ENCODE data around the gene LCE3B. TPM values are rescaled to one million over a fixed set of nuclear protein-coding genes. Genes with fewer than 3 reads are reported as not detected.

Gene LCE3B
- total and polyA plus RNA-seq, 4 experiments from 2014 or later, result not detected

DNA sequence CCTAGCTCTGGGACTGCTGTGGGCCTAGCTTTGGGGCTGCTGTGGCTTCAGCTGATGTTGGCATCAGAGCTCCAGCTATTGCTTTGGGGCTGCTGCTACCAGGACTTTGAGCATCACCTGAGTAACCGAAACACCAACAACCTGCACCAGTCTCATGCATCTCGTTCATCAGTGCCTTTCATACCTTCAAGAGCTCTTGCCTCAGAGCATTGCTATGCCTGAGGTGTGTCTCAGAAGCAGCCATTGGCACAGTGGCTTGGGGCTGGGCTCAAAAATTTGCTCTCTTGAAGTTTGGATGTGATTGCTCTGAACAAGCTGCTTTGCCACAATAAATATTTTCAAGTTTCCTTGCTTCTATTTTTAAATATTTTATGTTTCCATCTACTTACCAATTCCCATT is 42.8 kb downstream of the LCE3B start:
- H3K27ac ChIP-seq (ENCODE audit: low read depth, low read length), result no peak overlapping the region
- Mint-ChIP-seq H3K27me3 (peaks cover 3 to 21% of the 10 kb centered on the region in 2 donors), H3K4me3 (no peak overlapping the region), H3K9me3 (peaks cover 0 to 2% (median 0%) of the 10 kb centered on the region in 8 donors), H3K27ac (no peak overlapping the region), H3K36me3 (no peaks in the 10 kb centered on the region), H3K4me1 (peaks cover 2 to 4% (median 3%) of the 10 kb centered on the region in 4 donors)
- intact Hi-C loops (cut with micrococcal nuclease), result no loop called here
- H3K4me3 ChIP-seq (ENCODE audit: low read length in 2 of 2), result no peak overlapping the region
- DNase-seq, result no peak
- H3K9me3 ChIP-seq (ENCODE audit: control insufficient read depth in 1 of 2, low read length in 2 of 2), result no peaks in the 10 kb centered on the region
- H3K36me3 ChIP-seq (ENCODE audit: insufficient read depth, low read length), result no peaks in the 10 kb centered on the region
- no peaks in the 10 kb centered on the region for H3K27me3 ChIP-seq (ENCODE audit: insufficient read depth, low read length)
- POLR2A ChIA-PET (ENCODE audit: partially characterized antibody), result no interaction called here
- H3K4me1 ChIP-seq (ENCODE audit: insufficient read depth, low read length), result no peaks in the 10 kb centered on the region
- CTCF ChIA-PET (ENCODE audit: partially characterized antibody), result no interaction called here

DNA sequence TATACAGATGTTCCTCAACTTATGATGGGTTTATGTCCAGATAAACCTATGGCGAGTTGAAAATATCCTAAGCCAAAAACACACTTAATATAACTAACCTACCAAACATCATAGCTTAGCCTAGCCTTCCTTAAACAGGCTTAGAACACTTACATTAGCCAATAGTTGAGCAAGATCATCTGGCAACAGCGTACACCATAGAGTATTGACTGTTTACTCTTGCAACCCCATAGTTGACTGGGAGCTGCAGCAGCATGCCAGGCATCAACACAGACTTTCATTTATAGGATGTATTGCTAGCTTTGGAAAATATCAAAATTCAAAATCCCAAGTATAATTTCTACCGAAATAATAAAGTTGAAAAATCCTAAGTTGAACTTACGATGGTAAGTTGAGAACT is 44.1 kb downstream of the LCE3B start:
- Histone ChIP-seq H3K9me3 (ENCODE audit: control insufficient read depth in 1 of 2, low read length in 2 of 2) (no peaks in the 10 kb centered on the region), H3K36me3 (ENCODE audit: insufficient read depth, low read length) (no peaks in the 10 kb centered on the region), H3K4me3 (ENCODE audit: low read length in 2 of 2) (no peak overlapping the region), H3K27ac (ENCODE audit: low read depth, low read length) (no peak overlapping the region), H3K4me1 (ENCODE audit: insufficient read depth, low read length) (no peaks in the 10 kb centered on the region), H3K27me3 (ENCODE audit: insufficient read depth, low read length) (no peaks in the 10 kb centered on the region)
- no peak overlapping the region for H3K4me3 Mint-ChIP-seq
- H3K9me3 Mint-ChIP-seq, result peaks cover 0 to 2% (median 0%) of the 10 kb centered on the region in 8 donors
- H3K27me3 Mint-ChIP-seq, result peaks cover 7 to 25% of the 10 kb centered on the region in 2 donors
- intact Hi-C loops (cut with micrococcal nuclease), result no loop called here
- H3K36me3 Mint-ChIP-seq, result no peaks in the 10 kb centered on the region
- CTCF ChIA-PET (ENCODE audit: partially characterized antibody), result no interaction called here
- POLR2A ChIA-PET (ENCODE audit: partially characterized antibody), result no interaction called here
- peaks cover 2 to 4% (median 3%) of the 10 kb centered on the region in 4 donors for H3K4me1 Mint-ChIP-seq
- DNase-seq, result no peak
- H3K27ac Mint-ChIP-seq, result no peak overlapping the region

DNA sequence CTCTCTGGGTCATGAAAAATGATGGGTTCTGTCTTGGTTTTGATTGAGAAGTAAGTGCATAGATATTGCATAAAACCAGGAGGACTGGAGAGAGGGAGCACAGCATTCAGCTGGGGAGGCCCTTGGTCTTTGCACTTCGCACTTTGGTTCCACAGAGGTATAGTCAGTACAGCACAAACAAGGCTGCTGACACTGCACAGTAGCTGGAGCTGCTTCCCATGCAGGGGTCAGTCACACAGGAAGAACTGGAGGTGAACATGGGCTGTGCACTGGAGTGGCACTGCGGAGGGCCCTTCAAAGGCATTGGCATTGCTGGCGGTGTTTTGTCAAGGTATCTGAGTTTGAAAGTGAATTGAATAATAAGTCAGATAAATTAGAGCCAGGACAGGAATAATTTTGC is 45.0 kb downstream of the LCE3B start:
- intact Hi-C loops (cut with micrococcal nuclease), result no loop called here
- Histone ChIP-seq H3K9me3 (ENCODE audit: control insufficient read depth in 1 of 2, low read length in 2 of 2) (no peaks in the 10 kb centered on the region), H3K4me1 (ENCODE audit: insufficient read depth, low read length) (no peaks in the 10 kb centered on the region), H3K27me3 (ENCODE audit: insufficient read depth, low read length) (no peaks in the 10 kb centered on the region), H3K36me3 (ENCODE audit: insufficient read depth, low read length) (no peaks in the 10 kb centered on the region), H3K4me3 (ENCODE audit: low read length in 2 of 2) (no peak overlapping the region), H3K27ac (ENCODE audit: low read depth, low read length) (no peak overlapping the region)
- Mint-ChIP-seq H3K27ac (no peak overlapping the region), H3K36me3 (no peaks in the 10 kb centered on the region), H3K9me3 (peaks cover 0 to 2% (median 0%) of the 10 kb centered on the region in 8 donors), H3K4me3 (no peak overlapping the region), H3K27me3 (peaks cover 9 to 27% of the 10 kb centered on the region in 2 donors), H3K4me1 (peaks cover 2 to 4% (median 3%) of the 10 kb centered on the region in 4 donors)
- POLR2A ChIA-PET (ENCODE audit: partially characterized antibody), result no interaction called here
- CTCF ChIA-PET (ENCODE audit: partially characterized antibody), result no interaction called here
- DNase-seq, result no peak

DNA sequence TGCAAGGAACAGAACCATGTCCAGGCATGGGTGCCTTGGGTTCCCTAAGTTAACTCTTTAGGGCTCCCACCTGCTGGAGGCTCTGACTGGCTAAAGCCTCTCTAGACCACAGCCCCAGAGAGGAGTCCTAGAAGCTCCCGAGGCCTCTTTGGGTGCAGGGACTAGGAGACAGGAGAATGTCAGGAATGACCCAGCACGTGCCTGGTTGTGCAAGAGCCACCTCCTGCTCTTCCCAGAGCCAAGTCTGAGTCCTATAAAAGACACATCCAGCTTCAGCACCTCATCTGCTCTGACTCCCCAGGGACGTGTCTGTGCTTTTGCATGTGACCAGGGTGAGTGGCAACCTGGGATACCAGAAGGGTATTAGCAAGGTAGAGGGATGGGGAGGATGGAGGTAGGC is 49.5 kb downstream of the LCE3B start, which contains the start of gene LCE2D:
TSS of gene LCE2D (plus strand) at position 283 of the 400 bp plus-strand sequence. CDS start 726 bp downstream, outside the sequence.
- Histone ChIP-seq H3K27me3 (ENCODE audit: insufficient read depth, low read length) (no peaks in the 10 kb centered on the region), H3K4me1 (ENCODE audit: insufficient read depth, low read length) (no peaks in the 10 kb centered on the region), H3K4me3 (ENCODE audit: low read length in 2 of 2) (no peak within 1 kb of the TSS), H3K36me3 (ENCODE audit: insufficient read depth, low read length) (no peaks in the 10 kb centered on the region), H3K27ac (ENCODE audit: low read depth, low read length) (no peak within 1 kb of the TSS), H3K9me3 (ENCODE audit: control insufficient read depth in 1 of 2, low read length in 2 of 2) (no peaks in the 10 kb centered on the region)
- H3K9me3 Mint-ChIP-seq, result no peaks in the 10 kb centered on the region
- CTCF ChIA-PET (ENCODE audit: partially characterized antibody), result interaction anchor here (1.0 to 2.9 kb wide), 2 partner anchors 9 kb away, joined by 7 to 11 read pairs; no protein-coding TSS in a partner anchor
- no peaks in the 10 kb centered on the region for H3K4me1 Mint-ChIP-seq
- H3K27me3 Mint-ChIP-seq, result peaks cover 8 to 36% of the 10 kb centered on the region in 2 donors
- H3K4me3 Mint-ChIP-seq, result no peak within 1 kb of the TSS
- POLR2A ChIA-PET (ENCODE audit: partially characterized antibody), result no interaction called here
- DNase-seq, result no peak
- intact Hi-C loops (cut with micrococcal nuclease), result no loop called here
- no peaks in the 10 kb centered on the region for H3K36me3 Mint-ChIP-seq
- H3K27ac Mint-ChIP-seq, result no peak within 1 kb of the TSS

Other genes starting within 250 kb of the LCE3B start
- gene CRNN, start 199.5 kb upstream of the LCE3B start, total RNA-seq, result not detected
- gene CRNN, start 199.5 kb upstream of the LCE3B start, polyA plus RNA-seq, result not detected
- not detected for gene LCE5A, start 103.0 kb upstream of the LCE3B start, total RNA-seq
- gene LCE5A, start 103.0 kb upstream of the LCE3B start, polyA plus RNA-seq, result not detected
- not detected for gene CRCT1, start 99.3 kb upstream of the LCE3B start, total RNA-seq
- not detected for gene CRCT1, start 99.3 kb upstream of the LCE3B start, polyA plus RNA-seq
- gene LCE3E, start 47.0 kb upstream of the LCE3B start, total RNA-seq, result not detected
- gene LCE3E, start 47.0 kb upstream of the LCE3B start, polyA plus RNA-seq, result not detected
- not detected for gene LCE3D, start 33.3 kb upstream of the LCE3B start, total RNA-seq
- not detected for gene LCE3D, start 33.3 kb upstream of the LCE3B start, polyA plus RNA-seq
- gene LCE3C, start 13.6 kb upstream of the LCE3B start, total RNA-seq, result not detected
- not detected for gene LCE3C, start 13.6 kb upstream of the LCE3B start, polyA plus RNA-seq
- not detected for gene LCE3A, start 9.3 kb downstream of the LCE3B start, total RNA-seq
- not detected for gene LCE3A, start 9.3 kb downstream of the LCE3B start, polyA plus RNA-seq
- not detected for gene LCE2D, start 49.6 kb downstream of the LCE3B start, total RNA-seq
- gene LCE2D, start 49.6 kb downstream of the LCE3B start, polyA plus RNA-seq, result not detected
- not detected for gene LCE2C, start 61.5 kb downstream of the LCE3B start, total RNA-seq
- not detected for gene LCE2C, start 61.5 kb downstream of the LCE3B start, polyA plus RNA-seq
- not detected for gene LCE2B, start 72.3 kb downstream of the LCE3B start, total RNA-seq
- gene LCE2B, start 72.3 kb downstream of the LCE3B start, polyA plus RNA-seq, result not detected
- gene LCE2A, start 84.5 kb downstream of the LCE3B start, total RNA-seq, result not detected
- gene LCE2A, start 84.5 kb downstream of the LCE3B start, polyA plus RNA-seq, result not detected
- not detected for gene LCE4A, start 94.3 kb downstream of the LCE3B start, total RNA-seq
- not detected for gene LCE4A, start 94.3 kb downstream of the LCE3B start, polyA plus RNA-seq
- not detected for gene KPRP, start 144.2 kb downstream of the LCE3B start, total RNA-seq
- gene KPRP, start 144.2 kb downstream of the LCE3B start, polyA plus RNA-seq, result not detected
- gene LCE1F, start 161.3 kb downstream of the LCE3B start, total RNA-seq, result not detected
- not detected for gene LCE1F, start 161.3 kb downstream of the LCE3B start, polyA plus RNA-seq
- not detected for gene LCE1E, start 172.4 kb downstream of the LCE3B start, total RNA-seq
- gene LCE1E, start 172.4 kb downstream of the LCE3B start, polyA plus RNA-seq, result not detected
- gene LCE1D, start 182.9 kb downstream of the LCE3B start, total RNA-seq, result not detected
- gene LCE1D, start 182.9 kb downstream of the LCE3B start, polyA plus RNA-seq, result not detected
- gene LCE1C, start 192.8 kb downstream of the LCE3B start, total RNA-seq, result not detected
- not detected for gene LCE1C, start 192.8 kb downstream of the LCE3B start, polyA plus RNA-seq
- not detected for gene LCE1B, start 198.2 kb downstream of the LCE3B start, total RNA-seq
- gene LCE1B, start 198.2 kb downstream of the LCE3B start, polyA plus RNA-seq, result not detected
- gene LCE1A, start 213.7 kb downstream of the LCE3B start, total RNA-seq, result not detected
- not detected for gene LCE1A, start 213.7 kb downstream of the LCE3B start, polyA plus RNA-seq
- not detected for gene LCE6A, start 229.0 kb downstream of the LCE3B start, total RNA-seq
- not detected for gene LCE6A, start 229.0 kb downstream of the LCE3B start, polyA plus RNA-seq
- gene LCE7A, start 246.2 kb downstream of the LCE3B start, total RNA-seq, result not detected
- gene LCE7A, start 246.2 kb downstream of the LCE3B start, polyA plus RNA-seq, result not detected